Measurements from ENCODE around the gene RAB3IL1.

Gene RAB3IL1

DNA sequence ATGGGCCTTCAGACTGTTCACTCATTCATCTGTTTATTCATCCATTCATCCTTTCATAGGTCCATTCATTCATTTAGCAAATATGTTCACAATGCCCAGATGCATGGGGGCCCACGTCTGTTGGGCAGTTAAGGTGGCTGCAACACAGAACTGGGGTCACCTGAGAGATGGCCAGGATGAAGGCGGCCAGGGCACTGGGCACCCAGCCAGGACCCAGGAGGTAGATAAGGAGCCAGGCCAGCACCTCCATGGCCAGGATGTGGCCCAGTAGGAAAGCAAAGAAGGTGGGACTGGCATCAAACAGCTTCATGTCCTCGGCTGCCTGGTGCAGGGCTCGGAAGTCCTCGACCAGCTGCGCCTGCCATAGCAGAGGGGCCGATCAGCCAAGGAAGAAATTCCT, 38.2 kb downstream of the RAB3IL1 start:
- Histone ChIP-seq H3K4me3 (ENCODE audit: low read length) (no peak overlapping the region), H3K9ac (ENCODE audit: low read length) (no peak overlapping the region), H3K36me3 (ENCODE audit: control insufficient read depth, low read depth, low read length) (no peaks in the 10 kb centered on the region)

DNA sequence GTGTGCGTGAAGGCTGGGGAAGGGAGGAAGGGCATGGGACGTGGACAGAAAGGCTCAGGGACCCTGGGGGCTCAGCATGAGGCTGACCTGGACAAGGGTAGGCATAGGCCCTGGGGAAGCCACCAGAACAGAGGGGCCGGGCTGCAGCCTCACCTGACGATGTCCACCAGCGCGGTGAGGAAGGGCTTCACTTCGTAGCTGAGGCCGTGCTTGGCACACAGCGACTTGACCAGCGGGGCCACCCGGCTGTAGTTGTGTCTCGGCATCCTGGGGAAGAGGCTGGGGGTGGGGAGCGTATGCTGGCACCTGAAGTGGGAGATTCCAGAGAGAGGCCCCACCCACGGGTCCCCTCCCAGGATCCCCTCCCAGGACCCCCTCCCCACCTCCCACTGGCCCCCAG, 41.7 kb downstream of the RAB3IL1 start:
- no peaks in the 10 kb centered on the region for H3K9me3 ChIP-seq (ENCODE audit: control insufficient read depth, low read depth, low read length)
- peaks cover 16% of the 10 kb centered on the region for H3K4me1 ChIP-seq (ENCODE audit: control insufficient read depth, low read depth, low read length)
- no peaks in the 10 kb centered on the region for H3K36me3 ChIP-seq (ENCODE audit: control insufficient read depth, low read depth, low read length)
- H3K4me3 ChIP-seq (ENCODE audit: low read length), result no peak overlapping the region
- peaks cover 11% of the 10 kb centered on the region for H3K27me3 ChIP-seq (ENCODE audit: control insufficient read depth, insufficient read depth, low read length)
- H3K27ac ChIP-seq (ENCODE audit: low read length), result no peak overlapping the region
- H3K9ac ChIP-seq (ENCODE audit: low read length), result no peak overlapping the region

More for the DNA sequence above, 38.2 kb downstream of the RAB3IL1 start:
- no peak overlapping the region for H3K27ac ChIP-seq (ENCODE audit: low read length)
- peaks cover 21% of the 10 kb centered on the region for H3K4me1 ChIP-seq (ENCODE audit: control insufficient read depth, low read depth, low read length)
- no peaks in the 10 kb centered on the region for H3K27me3 ChIP-seq (ENCODE audit: control insufficient read depth, insufficient read depth, low read length)
- H3K9me3 ChIP-seq (ENCODE audit: control insufficient read depth, low read depth, low read length), result no peaks in the 10 kb centered on the region

GRCh38 chr11:61874853-61875252, 42.5 kb downstream of the RAB3IL1 start:
- Histone ChIP-seq H3K4me3 (ENCODE audit: low read length) (no peak overlapping the region), H3K9me3 (ENCODE audit: control insufficient read depth, low read depth, low read length) (no peaks in the 10 kb centered on the region), H3K27ac (ENCODE audit: low read length) (no peak overlapping the region), H3K36me3 (ENCODE audit: control insufficient read depth, low read depth, low read length) (no peaks in the 10 kb centered on the region), H3K27me3 (ENCODE audit: control insufficient read depth, insufficient read depth, low read length) (peaks cover 11% of the 10 kb centered on the region), H3K9ac (ENCODE audit: low read length) (no peak overlapping the region), H3K4me1 (ENCODE audit: control insufficient read depth, low read depth, low read length) (peaks cover 10% of the 10 kb centered on the region)

DNA sequence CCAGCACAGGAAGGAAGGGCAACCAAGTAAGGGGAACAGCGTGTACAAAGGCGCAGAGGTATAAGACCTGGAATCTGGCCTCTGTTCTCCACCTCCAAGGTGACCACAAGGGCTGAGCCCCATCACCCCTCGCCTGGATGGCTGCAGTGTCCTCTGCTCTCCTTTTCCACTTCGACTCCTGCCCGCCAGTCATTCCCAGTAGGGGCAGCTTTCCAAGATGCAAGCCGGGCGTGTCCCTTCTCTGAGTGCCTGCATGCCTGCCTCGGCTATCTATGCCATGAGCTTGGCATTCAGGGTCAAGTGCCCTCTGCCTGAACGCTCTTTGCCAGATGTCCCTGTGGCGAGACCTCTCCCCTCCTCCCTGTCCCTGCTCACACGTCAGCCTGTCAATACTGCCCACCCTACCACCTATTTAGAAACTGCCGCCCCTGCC, 43.0 kb downstream of the RAB3IL1 start:
- H3K27ac ChIP-seq (ENCODE audit: low read length), result no peak overlapping the region
- no peak overlapping the region for H3K4me3 ChIP-seq (ENCODE audit: low read length)
- H3K36me3 ChIP-seq (ENCODE audit: control insufficient read depth, low read depth, low read length), result no peaks in the 10 kb centered on the region
- no peaks in the 10 kb centered on the region for H3K9me3 ChIP-seq (ENCODE audit: control insufficient read depth, low read depth, low read length)
- H3K9ac ChIP-seq (ENCODE audit: low read length), result no peak overlapping the region
- peaks cover 5% of the 10 kb centered on the region for H3K4me1 ChIP-seq (ENCODE audit: control insufficient read depth, low read depth, low read length)
- peaks cover 11% of the 10 kb centered on the region for H3K27me3 ChIP-seq (ENCODE audit: control insufficient read depth, insufficient read depth, low read length)

- Histone ChIP-seq H3K27ac (ENCODE audit: low read length) (no peak overlapping the region), H3K9me3 (ENCODE audit: control insufficient read depth, low read depth, low read length) (no peaks in the 10 kb centered on the region), H3K36me3 (ENCODE audit: control insufficient read depth, low read depth, low read length) (no peaks in the 10 kb centered on the region), H3K4me1 (ENCODE audit: control insufficient read depth, low read depth, low read length) (peaks cover 4% of the 10 kb centered on the region), H3K27me3 (ENCODE audit: control insufficient read depth, insufficient read depth, low read length) (peaks cover 11% of the 10 kb centered on the region), H3K9ac (ENCODE audit: low read length) (no peak overlapping the region), H3K4me3 (ENCODE audit: low read length) (no peak overlapping the region)
Measured at GRCh38 chr11:61873588-61874376, 43.6 kb downstream of the RAB3IL1 start.

GRCh38 chr11:61872935-61873565, 44.3 kb downstream of the RAB3IL1 start:
- Histone ChIP-seq H3K36me3 (ENCODE audit: control insufficient read depth, low read depth, low read length) (no peaks in the 10 kb centered on the region), H3K27me3 (ENCODE audit: control insufficient read depth, insufficient read depth, low read length) (peaks cover 11% of the 10 kb centered on the region), H3K9me3 (ENCODE audit: control insufficient read depth, low read depth, low read length) (no peaks in the 10 kb centered on the region), H3K27ac (ENCODE audit: low read length) (no peak overlapping the region), H3K4me3 (ENCODE audit: low read length) (no peak overlapping the region), H3K9ac (ENCODE audit: low read length) (no peak overlapping the region), H3K4me1 (ENCODE audit: control insufficient read depth, low read depth, low read length) (peaks cover 4% of the 10 kb centered on the region)

GRCh38 chr11:61871158-61871597, 46.2 kb downstream of the RAB3IL1 start:
- peaks cover 4% of the 10 kb centered on the region for H3K4me1 ChIP-seq (ENCODE audit: control insufficient read depth, low read depth, low read length)
- peaks cover 4% of the 10 kb centered on the region for H3K36me3 ChIP-seq (ENCODE audit: control insufficient read depth, low read depth, low read length)
- H3K9ac ChIP-seq (ENCODE audit: low read length), result no peak overlapping the region
- H3K27ac ChIP-seq (ENCODE audit: low read length), result no peak overlapping the region
- H3K9me3 ChIP-seq (ENCODE audit: control insufficient read depth, low read depth, low read length), result no peaks in the 10 kb centered on the region
- H3K27me3 ChIP-seq (ENCODE audit: control insufficient read depth, insufficient read depth, low read length), result peaks cover 11% of the 10 kb centered on the region
- peak overlapping the region; percentile 25 for H3K4me3 ChIP-seq (ENCODE audit: low read length)

GRCh38 chr11:61870541-61871031, 46.8 kb downstream of the RAB3IL1 start:
- Histone ChIP-seq H3K9me3 (ENCODE audit: control insufficient read depth, low read depth, low read length) (no peaks in the 10 kb centered on the region), H3K27ac (ENCODE audit: low read length) (no peak overlapping the region), H3K4me1 (ENCODE audit: control insufficient read depth, low read depth, low read length) (peaks cover 4% of the 10 kb centered on the region), H3K27me3 (ENCODE audit: control insufficient read depth, insufficient read depth, low read length) (peaks cover 11% of the 10 kb centered on the region), H3K4me3 (ENCODE audit: low read length) (no peak overlapping the region), H3K36me3 (ENCODE audit: control insufficient read depth, low read depth, low read length) (peaks cover 8% of the 10 kb centered on the region), H3K9ac (ENCODE audit: low read length) (no peak overlapping the region)

DNA sequence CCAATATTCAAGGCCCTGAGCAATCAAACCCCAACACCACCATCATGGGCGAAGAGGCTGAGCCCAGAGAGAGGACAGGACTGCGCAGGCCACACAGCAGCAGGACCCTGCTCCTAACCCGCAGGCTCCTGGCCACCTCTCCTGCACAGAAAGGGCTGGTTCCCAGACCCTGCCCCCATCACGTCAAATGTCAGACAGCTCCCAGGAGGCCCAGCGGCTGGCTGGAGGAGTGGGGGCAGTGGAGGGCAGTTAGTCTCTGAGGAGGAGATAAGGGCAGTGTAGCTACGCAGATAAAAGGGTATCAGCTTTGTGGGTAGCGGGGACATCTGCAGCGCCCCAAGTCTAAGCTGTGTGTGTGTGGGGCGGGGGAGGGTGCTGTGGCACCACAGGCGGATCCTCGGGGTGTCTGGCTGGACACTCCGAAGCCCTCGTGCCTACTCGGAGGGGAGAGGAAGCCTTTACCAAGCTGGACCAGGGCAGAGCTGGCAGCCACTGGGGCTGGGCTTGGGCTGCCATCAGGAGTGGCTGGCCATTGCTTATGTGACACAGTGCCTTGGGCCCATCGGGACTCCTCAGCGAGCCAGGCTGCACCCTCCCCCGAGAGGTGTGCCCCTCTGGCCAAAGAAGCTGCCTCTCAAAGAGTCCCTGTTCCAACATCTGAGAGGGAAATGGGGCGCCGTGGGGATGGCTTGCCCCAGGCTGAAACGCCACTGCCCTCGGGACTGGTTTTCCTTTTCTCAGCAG, 47.5 kb downstream of the RAB3IL1 start:
- H3K4me3 ChIP-seq (ENCODE audit: low read length), result no peak overlapping the region
- H3K27me3 ChIP-seq (ENCODE audit: control insufficient read depth, insufficient read depth, low read length), result peaks cover 11% of the 10 kb centered on the region
- peaks cover 4% of the 10 kb centered on the region for H3K4me1 ChIP-seq (ENCODE audit: control insufficient read depth, low read depth, low read length)
- no peaks in the 10 kb centered on the region for H3K9me3 ChIP-seq (ENCODE audit: control insufficient read depth, low read depth, low read length)
- H3K9ac ChIP-seq (ENCODE audit: low read length), result no peak overlapping the region
- no peak overlapping the region for H3K27ac ChIP-seq (ENCODE audit: low read length)
- H3K36me3 ChIP-seq (ENCODE audit: control insufficient read depth, low read depth, low read length), result peaks cover 15% of the 10 kb centered on the region

DNA sequence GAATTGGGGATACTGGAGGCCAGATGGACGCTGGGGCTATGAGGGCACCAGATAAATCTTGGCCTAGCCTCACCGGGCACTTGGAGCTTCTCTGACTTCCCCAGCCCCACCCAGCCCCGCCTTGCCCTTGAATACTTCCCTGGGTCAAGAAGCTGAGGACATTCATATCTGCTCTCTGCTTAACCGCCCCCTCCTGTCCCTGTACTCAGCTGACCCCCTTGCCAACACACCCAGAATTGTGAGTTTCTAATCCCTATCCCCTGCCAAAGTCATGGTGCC, 48.0 kb downstream of the RAB3IL1 start:
- Histone ChIP-seq H3K4me1 (ENCODE audit: control insufficient read depth, low read depth, low read length) (peaks cover 4% of the 10 kb centered on the region), H3K27me3 (ENCODE audit: control insufficient read depth, insufficient read depth, low read length) (peaks cover 11% of the 10 kb centered on the region), H3K9me3 (ENCODE audit: control insufficient read depth, low read depth, low read length) (no peaks in the 10 kb centered on the region), H3K27ac (ENCODE audit: low read length) (no peak overlapping the region), H3K4me3 (ENCODE audit: low read length) (no peak overlapping the region), H3K36me3 (ENCODE audit: control insufficient read depth, low read depth, low read length) (peaks cover 20% of the 10 kb centered on the region), H3K9ac (ENCODE audit: low read length) (no peak overlapping the region)

- no peak overlapping the region for H3K9ac ChIP-seq (ENCODE audit: low read length)
- H3K9me3 ChIP-seq (ENCODE audit: control insufficient read depth, low read depth, low read length), result no peaks in the 10 kb centered on the region
- H3K4me3 ChIP-seq (ENCODE audit: low read length), result no peak overlapping the region
- H3K27ac ChIP-seq (ENCODE audit: low read length), result no peak overlapping the region
- peaks cover 11% of the 10 kb centered on the region for H3K27me3 ChIP-seq (ENCODE audit: control insufficient read depth, insufficient read depth, low read length)
- peaks cover 4% of the 10 kb centered on the region for H3K4me1 ChIP-seq (ENCODE audit: control insufficient read depth, low read depth, low read length)
- H3K36me3 ChIP-seq (ENCODE audit: control insufficient read depth, low read depth, low read length), result peaks cover 21% of the 10 kb centered on the region
Measured at GRCh38 chr11:61868571-61869428, 48.6 kb downstream of the RAB3IL1 start.

All from iPS-18a (cell line).